GM19043 (cell line): Measurements from ENCODE around the gene IFRD1.
"Not testable (repeated sequence)": the region's sequence is repeated elsewhere in the genome, so short reads cannot be mapped to it uniquely, and the experiment has no call there.

Experiments used
- ATAC-seq: cut with Tn5 transposase; IDR thresholded peaks from one replicate; pipeline ENCODE4 v1.9.1; 2021; ENCODE audit warnings: low read depth; ENCODE audit not compliant: unreplicated experiment

The IFRD1 gene

GRCh38 chr7:112439476-112439875, 10.8 kb upstream of the IFRD1 start:
- ATAC-seq = no peak

GRCh38 chr7:112442210-112442609, 8.1 kb upstream of the IFRD1 start:
- no peak for ATAC-seq

GRCh38 chr7:112444505-112444904, 5.8 kb upstream of the IFRD1 start:
- ATAC-seq = no peak

- ATAC-seq = no peak
Measured at GRCh38 chr7:112446431-112446830, 3.8 kb upstream of the IFRD1 start.

- ATAC-seq = no peak
Measured at GRCh38 chr7:112447406-112447805, 2.9 kb upstream of the IFRD1 start.

GRCh38 chr7:112448381-112448780, 1.9 kb upstream of the IFRD1 start:
- no peak for ATAC-seq

- ATAC-seq = no peak
Measured at GRCh38 chr7:112448891-112449290, 1.4 kb upstream of the IFRD1 start.

GRCh38 chr7:112449353-112449752, 907 bp upstream of the IFRD1 start:
- ATAC-seq = no peak

GRCh38 chr7:112450807-112451761, 824 bp downstream of the IFRD1 start:
- peak; percentile 74 for ATAC-seq

GRCh38 chr7:112452102-112452888, 2.0 kb downstream of the IFRD1 start:
- no peak for ATAC-seq

GRCh38 chr7:112453505-112454171, 3.4 kb downstream of the IFRD1 start:
- ATAC-seq = no peak

GRCh38 chr7:112454191-112454590, 3.9 kb downstream of the IFRD1 start:
- ATAC-seq = not testable (repeated sequence)

- no peak for ATAC-seq
Measured at GRCh38 chr7:112459645-112460044, 9.4 kb downstream of the IFRD1 start.

GRCh38 chr7:112462236-112462635, 12.0 kb downstream of the IFRD1 start:
- ATAC-seq = no peak

- no peak for ATAC-seq
Measured at GRCh38 chr7:112467867-112468266, 17.6 kb downstream of the IFRD1 start.

- no peak for ATAC-seq
Measured at GRCh38 chr7:112470194-112470593, 19.9 kb downstream of the IFRD1 start.

GRCh38 chr7:112476390-112477052, 26.3 kb downstream of the IFRD1 start:
- ATAC-seq = no peak

GRCh38 chr7:112481121-112481736, 31.0 kb downstream of the IFRD1 start:
- ATAC-seq = no peak

GRCh38 chr7:112481833-112482670, 31.8 kb downstream of the IFRD1 start:
- ATAC-seq = no peak
